Measurements from ENCODE around the gene EXOC3L2. TPM values are rescaled to one million over a fixed set of nuclear protein-coding genes. Genes with fewer than 3 reads are reported as not detected.

Gene EXOC3L2
- total and polyA plus RNA-seq, 7 donors, result 0.14 to 1.7 (median 0.51) TPM; not detected in 3

DNA sequence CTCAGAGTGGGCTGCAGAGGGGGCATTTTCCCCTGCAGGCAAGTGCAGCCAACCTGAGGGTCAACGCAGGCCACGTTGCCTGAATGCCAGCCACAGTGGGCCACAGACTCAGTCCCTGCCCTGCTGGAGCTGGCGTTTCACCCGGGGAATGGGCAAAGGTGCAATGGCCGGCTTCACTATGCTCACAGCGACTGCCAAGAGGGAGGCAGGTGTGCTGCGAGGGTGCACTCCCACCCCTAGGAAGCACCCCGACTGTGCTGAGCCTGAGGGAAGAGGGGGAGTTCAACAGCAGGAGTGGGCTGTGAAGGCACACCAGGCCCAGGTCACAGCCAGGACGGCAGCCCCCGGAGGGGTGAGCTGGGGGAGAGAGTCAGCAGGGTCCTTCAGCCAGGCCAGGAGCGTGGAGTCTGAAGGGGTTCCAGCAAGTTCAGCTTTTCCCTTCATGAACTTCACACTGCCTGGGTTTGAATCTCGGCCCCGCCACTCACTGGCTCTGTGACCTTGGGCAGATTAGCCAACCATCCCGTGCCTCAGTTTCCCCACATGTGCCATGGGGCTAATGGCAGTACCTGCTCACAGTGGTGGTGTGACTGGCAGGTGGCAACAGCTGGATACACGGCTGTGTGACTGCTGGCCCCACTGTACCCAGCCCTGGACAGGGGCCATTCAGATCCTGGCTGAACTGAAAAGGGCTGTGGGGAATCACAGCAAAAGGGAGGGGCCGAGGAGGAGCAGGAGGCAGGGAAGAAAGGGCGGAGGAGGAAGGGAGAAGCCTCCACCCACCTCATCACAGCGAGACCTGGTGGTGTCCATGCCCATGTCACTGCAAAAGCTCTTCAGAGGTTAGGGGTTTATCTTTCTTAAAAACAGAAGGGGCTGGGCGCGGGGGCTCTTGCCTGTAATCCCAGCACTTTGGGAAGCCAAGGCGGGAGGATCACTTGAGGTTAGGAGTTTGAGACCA is 74.8 kb downstream of the EXOC3L2 start:
- WGBS, 2 donors, result 79 to 87% methylated on average over 21 of the region's 21 CpGs
- Histone ChIP-seq H3K27me3 (no peaks in the 10 kb centered on the region), H3K9me3 (no peaks in the 10 kb centered on the region), H3K4me3 (no peak overlapping the region), H3K27ac (no peak overlapping the region), H3K36me3 (no peaks in the 10 kb centered on the region), H3K4me1 (no peaks in the 10 kb centered on the region)
- intact Hi-C loops (cut with DNase I), result no loop called here
- TF ChIP-seq, protein P1, sequence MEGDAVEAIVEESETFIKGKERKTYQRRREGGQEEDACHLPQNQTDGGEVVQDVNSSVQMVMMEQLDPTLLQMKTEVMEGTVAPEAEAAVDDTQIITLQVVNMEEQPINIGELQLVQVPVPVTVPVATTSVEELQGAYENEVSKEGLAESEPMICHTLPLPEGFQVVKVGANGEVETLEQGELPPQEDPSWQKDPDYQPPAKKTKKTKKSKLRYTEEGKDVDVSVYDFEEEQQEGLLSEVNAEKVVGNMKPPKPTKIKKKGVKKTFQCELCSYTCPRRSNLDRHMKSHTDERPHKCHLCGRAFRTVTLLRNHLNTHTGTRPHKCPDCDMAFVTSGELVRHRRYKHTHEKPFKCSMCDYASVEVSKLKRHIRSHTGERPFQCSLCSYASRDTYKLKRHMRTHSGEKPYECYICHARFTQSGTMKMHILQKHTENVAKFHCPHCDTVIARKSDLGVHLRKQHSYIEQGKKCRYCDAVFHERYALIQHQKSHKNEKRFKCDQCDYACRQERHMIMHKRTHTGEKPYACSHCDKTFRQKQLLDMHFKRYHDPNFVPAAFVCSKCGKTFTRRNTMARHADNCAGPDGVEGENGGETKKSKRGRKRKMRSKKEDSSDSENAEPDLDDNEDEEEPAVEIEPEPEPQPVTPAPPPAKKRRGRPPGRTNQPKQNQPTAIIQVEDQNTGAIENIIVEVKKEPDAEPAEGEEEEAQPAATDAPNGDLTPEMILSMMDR (IDR thresholded peaks at IDR 0.05), result no peak
- TF ChIP-seq POLR2A (IDR thresholded peaks at IDR 0.05), result no peak
- no peak for TF ChIP-seq EP300 (IDR thresholded peaks at IDR 0.05)
- no peak for TF ChIP-seq POLR2AphosphoS5 (IDR thresholded peaks at IDR 0.05)
- DNase-seq, result no peak

DNA sequence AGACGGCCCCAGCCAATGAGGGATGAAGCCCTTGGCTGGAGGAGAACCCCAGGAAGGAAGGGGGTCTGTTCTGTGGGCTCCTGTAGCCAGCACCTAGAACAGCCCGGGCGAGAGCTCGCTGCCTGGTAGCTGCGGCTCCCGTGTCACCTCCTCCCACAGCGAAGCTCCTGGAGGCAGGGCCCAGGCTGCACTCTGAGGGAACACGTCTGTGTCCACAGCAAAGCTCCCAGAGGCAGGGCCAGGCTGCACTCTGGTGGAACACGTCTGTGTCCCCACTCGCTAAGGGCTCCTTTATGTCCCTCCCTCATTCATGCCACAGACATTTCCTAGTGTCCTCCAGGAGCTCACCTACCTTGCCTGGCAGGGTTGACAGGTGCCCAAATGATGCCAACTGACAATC is 75.6 kb downstream of the EXOC3L2 start:
- 94% methylated on average over 10 of the region's 10 CpGs for WGBS, 2 donors
- intact Hi-C loops (cut with DNase I), result no loop called here
- no peak for TF ChIP-seq POLR2AphosphoS5 (IDR thresholded peaks at IDR 0.05)
- TF ChIP-seq, protein P1 (IDR thresholded peaks at IDR 0.05), result no peak

DNA sequence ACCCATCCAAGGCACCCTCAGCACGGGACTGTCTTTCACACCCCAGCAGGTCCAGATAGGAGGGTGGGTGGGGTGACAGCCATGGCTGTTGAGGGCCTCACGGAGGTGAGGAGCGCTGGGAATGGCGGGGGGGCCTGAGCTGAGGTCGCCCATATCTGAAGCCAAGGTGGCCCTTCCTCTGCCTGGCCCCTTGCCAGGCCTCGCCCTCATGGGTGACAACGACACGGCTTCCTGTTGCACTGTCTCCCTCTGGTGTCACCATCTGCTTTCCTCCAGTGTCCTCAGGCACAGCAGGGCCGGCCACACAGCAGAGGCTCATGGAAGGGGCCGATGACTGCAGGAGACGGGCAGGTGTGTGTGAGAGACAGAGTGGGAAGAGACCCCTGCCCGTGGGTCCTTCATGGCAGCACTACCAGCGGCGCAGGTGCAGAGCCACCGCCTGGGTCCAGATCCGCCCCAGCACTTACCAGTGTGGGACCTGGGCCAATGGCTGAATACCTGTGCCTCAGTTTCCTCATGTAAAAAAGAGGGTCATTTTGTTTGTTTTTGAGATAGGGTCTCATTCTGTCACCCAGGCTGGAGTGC is 76.3 kb downstream of the EXOC3L2 start:
- no peak overlapping the region for H3K27ac ChIP-seq
- DNase-seq, result no peak
- WGBS, 2 donors, result 61 to 82% methylated on average over 16 of the region's 16 CpGs
- peaks cover 0 to 7% (median 2%) of the 10 kb centered on the region in 4 donors for H3K4me1 ChIP-seq
- TF ChIP-seq EP300 (IDR thresholded peaks at IDR 0.05), result no peak
- no peak for TF ChIP-seq POLR2AphosphoS5 (IDR thresholded peaks at IDR 0.05)
- no peak for TF ChIP-seq POLR2A (IDR thresholded peaks at IDR 0.05)
- TF ChIP-seq, protein P1 (IDR thresholded peaks at IDR 0.05), result no peak
- H3K9me3 ChIP-seq, result no peaks in the 10 kb centered on the region
- H3K4me3 ChIP-seq, result no peak overlapping the region
- H3K36me3 ChIP-seq, result no peaks in the 10 kb centered on the region
- H3K27me3 ChIP-seq, result peaks cover 0 to 1% (median 0%) of the 10 kb centered on the region in 3 donors
- intact Hi-C loops (cut with DNase I), result no loop called here

More for the DNA sequence above, 75.6 kb downstream of the EXOC3L2 start:
- Histone ChIP-seq H3K4me1 (peaks cover 0 to 3% (median 0%) of the 10 kb centered on the region in 4 donors), H3K4me3 (no peak overlapping the region), H3K36me3 (no peaks in the 10 kb centered on the region), H3K9me3 (no peaks in the 10 kb centered on the region), H3K27me3 (no peaks in the 10 kb centered on the region), H3K27ac (no peak overlapping the region)
- DNase-seq, result no peak

DNA sequence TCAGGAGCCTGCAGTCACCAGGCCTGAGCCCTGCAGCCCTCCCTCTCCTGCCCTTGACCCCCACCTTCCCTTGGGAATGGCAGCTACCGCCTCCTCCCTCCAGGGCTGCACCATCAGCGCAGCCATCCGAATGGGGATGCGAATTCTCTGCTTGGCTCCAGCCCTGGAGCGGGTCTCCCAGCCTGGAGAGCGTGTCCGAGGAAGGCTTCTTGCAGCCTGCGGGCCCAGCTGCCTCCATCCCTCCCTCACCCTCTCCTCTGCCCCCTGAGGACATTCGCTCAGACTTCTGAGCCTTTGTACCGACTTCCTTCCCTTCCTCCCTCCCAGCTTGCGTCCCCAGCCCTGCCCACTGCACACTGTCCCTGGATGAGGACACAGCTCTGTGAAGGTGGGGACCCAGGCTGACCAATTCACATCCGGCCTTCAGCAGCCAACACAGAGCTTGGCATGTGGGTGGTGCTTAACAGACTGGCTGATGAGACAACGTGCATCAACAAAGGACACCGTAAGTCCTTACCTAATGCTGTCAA is 78.4 kb downstream of the EXOC3L2 start:
- Histone ChIP-seq H3K27ac (no peak overlapping the region), H3K4me3 (no peak overlapping the region), H3K36me3 (no peaks in the 10 kb centered on the region), H3K9me3 (no peaks in the 10 kb centered on the region), H3K27me3 (peaks cover under 1 to 13% (median 2%) of the 10 kb centered on the region in 3 donors), H3K4me1 (peaks cover 0 to 7% (median 2%) of the 10 kb centered on the region in 4 donors)
- no peak for DNase-seq
- TF ChIP-seq POLR2AphosphoS5 (IDR thresholded peaks at IDR 0.05) (no peak), POLR2A (IDR thresholded peaks at IDR 0.05) (no peak), EP300 (IDR thresholded peaks at IDR 0.05) (no peak)
- TF ChIP-seq, protein P1 (IDR thresholded peaks at IDR 0.05), result no peak
- intact Hi-C loops (cut with DNase I), result no loop called here
- WGBS, 2 donors, result 76 to 86% methylated on average over 14 of the region's 14 CpGs
